NT2/D1 (cell line): Measurements from ENCODE around the gene SSTR3.
"Not testable (repeated sequence)": the region's sequence is repeated elsewhere in the genome, so short reads cannot be mapped to it uniquely, and the experiment has no call there.

Experiments
- DNase-seq: peaks from one replicate; pipeline ENCODE4 v3.0.0-alpha.2; 2011; ENCODE audit warnings: low read depth, low spot score
- H3K27me3 ChIP-seq: 2 replicates; pipeline ENCODE4 v1.6.0; 2011; ENCODE audit warnings: mild to moderate bottlenecking; ENCODE audit not compliant: insufficient read length, insufficient read depth
- H3K36me3 ChIP-seq: 2 replicates; pipeline ENCODE4 v1.6.1; 2011; ENCODE audit warnings: mild to moderate bottlenecking, low read length, mixed read lengths; ENCODE audit not compliant: insufficient read depth, insufficient read length
- H3K4me1 ChIP-seq: 2 replicates; pipeline ENCODE4 v1.5.1; 2011; ENCODE audit not compliant: insufficient read depth, insufficient read length
- H3K4me3 ChIP-seq: 2 replicates; pipeline ENCODE4 v1.5.1; 2011; ENCODE audit warnings: low read depth; ENCODE audit not compliant: insufficient read length
- H3K9ac ChIP-seq: 2 replicates; pipeline ENCODE4 v1.6.0; 2011; ENCODE audit warnings: low read depth; ENCODE audit not compliant: insufficient read length
- H3K9me3 ChIP-seq: 2 replicates; pipeline ENCODE4 v1.5.1; 2011; ENCODE audit warnings: mild to moderate bottlenecking, low read length; ENCODE audit not compliant: insufficient read depth
- SUZ12 ChIP-seq: IDR thresholded peaks from 2 replicates; pipeline ENCODE4 v1.6.1; 2011; ENCODE audit not compliant: insufficient read length, insufficient read depth; ENCODE audit errors: extremely low read depth
- YY1 ChIP-seq: IDR thresholded peaks from 2 replicates; pipeline ENCODE4 v1.6.1; 2011; ENCODE audit not compliant: insufficient read length, insufficient read depth
- ZNF274 ChIP-seq: IDR thresholded peaks from 2 replicates; pipeline ENCODE4 v1.6.1; 2011; ENCODE audit warnings: mild to moderate bottlenecking, low read depth, low read length

Gene SSTR3

GRCh38 chr22:37256075-37256726 lies 43.9 kb upstream of the SSTR3 start:
- no peak for DNase-seq

GRCh38 chr22:37255558-37256006 lies 43.3 kb upstream of the SSTR3 start:
- DNase-seq = no peak
- no peak overlapping the region for H3K9ac ChIP-seq
- no peaks in the 10 kb centered on the region for H3K4me1 ChIP-seq
- H3K27me3 ChIP-seq = peaks cover 16% of the 10 kb centered on the region
- no peak overlapping the region for H3K4me3 ChIP-seq
- TF ChIP-seq ZNF274 = no peak
- TF ChIP-seq SUZ12 = no peak
- TF ChIP-seq YY1 = no peak
- no peaks in the 10 kb centered on the region for H3K9me3 ChIP-seq
- H3K36me3 ChIP-seq = no peaks in the 10 kb centered on the region

More at GRCh38 chr22:37256075-37256726, 43.9 kb upstream of the SSTR3 start:
- H3K9ac ChIP-seq = no peak overlapping the region
- no peaks in the 10 kb centered on the region for H3K36me3 ChIP-seq
- peaks cover 18% of the 10 kb centered on the region for H3K27me3 ChIP-seq
- TF ChIP-seq ZNF274 = no peak
- no peak for TF ChIP-seq SUZ12
- no peak for TF ChIP-seq YY1
- H3K4me1 ChIP-seq = no peaks in the 10 kb centered on the region
- no peak overlapping the region for H3K4me3 ChIP-seq
- H3K9me3 ChIP-seq = no peaks in the 10 kb centered on the region

- TF ChIP-seq YY1 = no peak
- no peak for TF ChIP-seq SUZ12
- no peak for TF ChIP-seq ZNF274
- peaks cover 9% of the 10 kb centered on the region for H3K27me3 ChIP-seq
- H3K36me3 ChIP-seq = no peaks in the 10 kb centered on the region
- no peak overlapping the region for H3K9ac ChIP-seq
- H3K4me1 ChIP-seq = no peaks in the 10 kb centered on the region
- no peak for DNase-seq
- no peaks in the 10 kb centered on the region for H3K9me3 ChIP-seq
- H3K4me3 ChIP-seq = no peak overlapping the region
Measured at GRCh38 chr22:37254867-37255233, 42.6 kb upstream of the SSTR3 start.

GRCh38 chr22:37254209-37254866 lies 42.1 kb upstream of the SSTR3 start:
- H3K36me3 ChIP-seq = no peaks in the 10 kb centered on the region
- TF ChIP-seq ZNF274 = no peak
- TF ChIP-seq SUZ12 = no peak
- no peak for TF ChIP-seq YY1
- H3K4me3 ChIP-seq = no peak overlapping the region
- DNase-seq = no peak
- H3K9me3 ChIP-seq = no peaks in the 10 kb centered on the region
- H3K4me1 ChIP-seq = no peaks in the 10 kb centered on the region
- peaks cover 6% of the 10 kb centered on the region for H3K27me3 ChIP-seq
- H3K9ac ChIP-seq = no peak overlapping the region

- no peak overlapping the region for H3K9ac ChIP-seq
- TF ChIP-seq YY1 (no peak), SUZ12 (no peak), ZNF274 (no peak)
Measured at GRCh38 chr22:37253126-37253660, 40.9 kb upstream of the SSTR3 start.

GRCh38 chr22:37251836-37252235 lies 39.6 kb upstream of the SSTR3 start:
- H3K27me3 ChIP-seq, H3K9me3 ChIP-seq, H3K4me3 ChIP-seq, H3K9ac ChIP-seq, DNase-seq, H3K36me3 ChIP-seq, H3K4me1 ChIP-seq: not testable (repeated sequence)

More at GRCh38 chr22:37253126-37253660, 40.9 kb upstream of the SSTR3 start:
- Histone ChIP-seq H3K27me3 (no peaks in the 10 kb centered on the region), H3K36me3 (no peaks in the 10 kb centered on the region), H3K9me3 (no peaks in the 10 kb centered on the region), H3K4me1 (no peaks in the 10 kb centered on the region), H3K4me3 (no peak overlapping the region)
- no peak for DNase-seq

GRCh38 chr22:37249986-37250385 lies 37.7 kb upstream of the SSTR3 start:
- no peak overlapping the region for H3K4me3 ChIP-seq
- DNase-seq = no peak
- H3K36me3 ChIP-seq = no peaks in the 10 kb centered on the region
- no peaks in the 10 kb centered on the region for H3K9me3 ChIP-seq
- TF ChIP-seq SUZ12 (no peak), ZNF274 (no peak), YY1 (no peak)
- H3K9ac ChIP-seq = no peak overlapping the region
- H3K4me1 ChIP-seq = peaks cover 3% of the 10 kb centered on the region
- H3K27me3 ChIP-seq = no peaks in the 10 kb centered on the region

- DNase-seq = no peak
- TF ChIP-seq YY1 (no peak), ZNF274 (no peak), SUZ12 (no peak)
- no peak overlapping the region for H3K4me3 ChIP-seq
- H3K9ac ChIP-seq = no peak overlapping the region
- no peaks in the 10 kb centered on the region for H3K36me3 ChIP-seq
- H3K4me1 ChIP-seq = peaks cover 11% of the 10 kb centered on the region
- H3K27me3 ChIP-seq = no peaks in the 10 kb centered on the region
- H3K9me3 ChIP-seq = no peaks in the 10 kb centered on the region
Measured at GRCh38 chr22:37248251-37248650, 36.0 kb upstream of the SSTR3 start.
